Glutamatergic neuron (in vitro differentiated cells): Measurements from ENCODE around the gene RNF39. TPM values are rescaled to one million over a fixed set of nuclear protein-coding genes. Genes with fewer than 3 reads are reported as not detected.
"Not testable (repeated sequence)": the region's sequence is repeated elsewhere in the genome, so short reads cannot be mapped to it uniquely, and the experiment has no call there.

Experiments used
- DNase-seq: peaks from one replicate; pipeline ENCODE4 v3.0.0; 2022
- H3K27ac Mint-ChIP-seq: one replicate; pipeline ENCODE4 v1.8.0; 2020; ENCODE audit warnings: mild to moderate bottlenecking, mixed read lengths, inconsistent platforms; ENCODE audit not compliant: unreplicated experiment
- H3K27me3 Mint-ChIP-seq: one replicate; pipeline ENCODE4 v1.8.0; 2020; ENCODE audit warnings: mild to moderate bottlenecking, moderate library complexity, mixed read lengths, inconsistent platforms; ENCODE audit not compliant: unreplicated experiment
- H3K36me3 Mint-ChIP-seq: one replicate; pipeline ENCODE4 v1.8.0; 2020; ENCODE audit warnings: mild to moderate bottlenecking, mixed read lengths, inconsistent platforms; ENCODE audit not compliant: unreplicated experiment
- H3K4me1 Mint-ChIP-seq: one replicate; pipeline ENCODE4 v1.8.0; 2020; ENCODE audit warnings: mild to moderate bottlenecking, low read depth, mixed read lengths, inconsistent platforms; ENCODE audit not compliant: unreplicated experiment
- H3K4me3 Mint-ChIP-seq: one replicate; pipeline ENCODE4 v1.8.0; 2020; ENCODE audit warnings: mild to moderate bottlenecking, mixed read lengths, inconsistent platforms; ENCODE audit not compliant: unreplicated experiment
- H3K9me3 Mint-ChIP-seq: one replicate; pipeline ENCODE4 v1.8.0; 2020; ENCODE audit warnings: mild to moderate bottlenecking, moderate library complexity, mixed read lengths, inconsistent platforms; ENCODE audit not compliant: unreplicated experiment
- CTCF ChIP-seq: fragments of 200-600 bp; sonication (generic); IDR thresholded peaks from one replicate; pipeline ENCODE4 v1.5.0; 2021; ENCODE audit not compliant: partially characterized antibody, unreplicated experiment
- long read RNA-seq: library from polyadenylated mRNA; unstranded; transcript quantifications from one replicate; pipeline ENCODE4 v2.0.0, GENCODE V29; 2020; ENCODE audit not compliant: unreplicated experiment
- total RNA-seq: library from RNA; stranded (reverse); fragmentation: NEBNext Ultra II Directional; extraction: Animal tissue kit (Norgen Biotek cat#: 25700); gene quantifications from one replicate; pipeline ENCODE4 v1.2.1, GENCODE V29; 2021; ENCODE audit not compliant: unreplicated experiment

Gene RNF39
- total RNA-seq = not detected
- long read RNA-seq, partial matches to known transcripts = 0 of 1 reads
- long read RNA-seq, other reads (novel, unspliced or antisense) = 0 of 1 reads

GRCh38 chr6:30075094-30075789 lies at the start of gene RNF39:
TSS of gene RNF39 (minus strand) at chr6:30075769. CDS start at chr6:30075585, 184 bp downstream.
- peaks cover 19% of the 10 kb centered on the region for H3K36me3 Mint-ChIP-seq
- TF ChIP-seq CTCF = no peak
- peak; percentile 64 for DNase-seq
- no peak within 1 kb of the TSS for H3K27ac Mint-ChIP-seq
- H3K4me1 Mint-ChIP-seq = peaks cover 12% of the 10 kb centered on the region
- H3K4me3 Mint-ChIP-seq = peak within 1 kb of the TSS; percentile 91
- H3K9me3 Mint-ChIP-seq = peaks cover 8% of the 10 kb centered on the region
- peaks cover 22% of the 10 kb centered on the region for H3K27me3 Mint-ChIP-seq

GRCh38 chr6:30122515-30122914 lies 46.9 kb upstream of the RNF39 start:
- Mint-ChIP-seq H3K27ac (no peak overlapping the region), H3K4me3 (no peak overlapping the region), H3K27me3 (peaks cover 4% of the 10 kb centered on the region), H3K9me3 (no peaks in the 10 kb centered on the region), H3K36me3 (no peaks in the 10 kb centered on the region), H3K4me1 (no peaks in the 10 kb centered on the region)
- DNase-seq = no peak
- TF ChIP-seq CTCF = no peak

- H3K4me3 Mint-ChIP-seq = no peak overlapping the region
- H3K4me1 Mint-ChIP-seq = no peaks in the 10 kb centered on the region
- H3K27me3 Mint-ChIP-seq = no peaks in the 10 kb centered on the region
These were observed 46.1 kb upstream of the RNF39 start for GRCh38 chr6:30121446-30122366.

GRCh38 chr6:30118691-30119090 lies 43.1 kb upstream of the RNF39 start:
- H3K27me3 Mint-ChIP-seq, H3K4me1 Mint-ChIP-seq, H3K36me3 Mint-ChIP-seq, H3K27ac Mint-ChIP-seq, DNase-seq, H3K9me3 Mint-ChIP-seq, H3K4me3 Mint-ChIP-seq: not testable (repeated sequence)

More at GRCh38 chr6:30121446-30122366, 46.1 kb upstream of the RNF39 start:
- no peaks in the 10 kb centered on the region for H3K36me3 Mint-ChIP-seq
- H3K9me3 Mint-ChIP-seq = no peaks in the 10 kb centered on the region
- DNase-seq = no peak
- no peak for TF ChIP-seq CTCF
- H3K27ac Mint-ChIP-seq = no peak overlapping the region

GRCh38 chr6:30116724-30117123 lies 41.2 kb upstream of the RNF39 start:
- no peaks in the 10 kb centered on the region for H3K4me1 Mint-ChIP-seq
- H3K27me3 Mint-ChIP-seq = peaks cover 3% of the 10 kb centered on the region

More at GRCh38 chr6:30116724-30117123, 41.2 kb upstream of the RNF39 start:
- Mint-ChIP-seq H3K9me3 (no peaks in the 10 kb centered on the region), H3K4me3 (no peak overlapping the region), H3K27ac (no peak overlapping the region), H3K36me3 (no peaks in the 10 kb centered on the region)
- peak; percentile 47 for TF ChIP-seq CTCF
- DNase-seq = no peak
